HEK293 (cell line): ENCODE results near the gene C3.

Experiments
- CTCF ChIA-PET: fragments of 350-600 bp; formaldehyde crosslinking; extraction: SDS; loops from one replicate; lab custom pipeline; 2021; ENCODE audit warnings: antibody characterized with exemption; lab: Yijun Ruan, JAX
- POLR2A ChIA-PET: fragments of 300-600 bp; formaldehyde crosslinking; extraction: SDS; loops from one replicate; lab custom pipeline; 2020; ENCODE audit warnings: antibody characterized with exemption, inconsistent platforms; lab: Yijun Ruan, JAX
- H3K27ac ChIP-seq: fragments of 200-500 bp; sonication (Bioruptor generic); 2 replicates; pipeline ENCODE4 v1.5.1; 2014; ENCODE audit warnings: low read depth, low read length, control low read depth, inconsistent platforms; ENCODE audit errors: extremely low read depth
- H3K36me3 ChIP-seq, 2 experiments: fragments of 200-500 bp in 1 of 2; sonication (Bioruptor generic) in 1 of 2; 1 replicate in 1 of 2; 2 replicates in 1 of 2; pipeline ENCODE4 v1.5.1; 2014 to 2017; ENCODE audit warnings: inconsistent platforms in 2 of 2, low read length in 2 of 2; ENCODE audit not compliant: control insufficient read depth in 2 of 2, insufficient read depth in 1 of 2
- H3K4me1 ChIP-seq: fragments of 200-500 bp; sonication (Bioruptor generic); 2 replicates; pipeline ENCODE4 v1.5.1; 2014; ENCODE audit warnings: mild to moderate bottlenecking, low read length, inconsistent platforms; ENCODE audit not compliant: control insufficient read depth, insufficient read depth
- H3K4me3 ChIP-seq: 2 replicates; pipeline ENCODE4 v1.5.1; 2011; ENCODE audit warnings: low read depth, mild to moderate bottlenecking, control low read depth, low read length, moderate library complexity
- H3K9me3 ChIP-seq: fragments of 200-500 bp; sonication (Bioruptor generic); 2 replicates; pipeline ENCODE4 v1.5.1; 2014; ENCODE audit warnings: low read depth, low read length, inconsistent platforms; ENCODE audit not compliant: control insufficient read depth, insufficient read depth
- AEBP2 ChIP-seq: fragments of 450-650 bp; formaldehyde crosslinking; IDR thresholded peaks from 2 replicates; pipeline ENCODE4 v1.5.1; 2016; ENCODE audit warnings: missing biosample characterization, missing genetic modification characterization, borderline replicate concordance
- KLF16 ChIP-seq: fragments of 450-650 bp; formaldehyde crosslinking; IDR thresholded peaks from 2 replicates; pipeline ENCODE4 v1.5.1; 2017; ENCODE audit warnings: missing biosample characterization, missing genetic modification characterization
- PRDM10 ChIP-seq: fragments of 450-650 bp; formaldehyde crosslinking; IDR thresholded peaks from 2 replicates; pipeline ENCODE4 v1.5.1; 2016; ENCODE audit warnings: missing biosample characterization, missing genetic modification characterization
- SALL2 ChIP-seq: fragments of 450-650 bp; formaldehyde crosslinking; IDR thresholded peaks from 2 replicates; pipeline ENCODE4 v1.5.0; 2017; ENCODE audit warnings: missing biosample characterization, mild to moderate bottlenecking, missing genetic modification characterization, borderline replicate concordance
- SP7 ChIP-seq: fragments of 450-650 bp; formaldehyde crosslinking; IDR thresholded peaks from 2 replicates; pipeline ENCODE4 v1.5.1; 2016; ENCODE audit warnings: missing biosample characterization, missing genetic modification characterization
- YY1 ChIP-seq: fragments of 450-650 bp; formaldehyde crosslinking; IDR thresholded peaks from 2 replicates; pipeline ENCODE4 v1.5.1; 2018; ENCODE audit warnings: missing biosample characterization, missing genetic modification characterization
- ZBTB20 ChIP-seq: fragments of 450-650 bp; formaldehyde crosslinking; IDR thresholded peaks from 2 replicates; pipeline ENCODE4 v1.5.1; 2016; ENCODE audit warnings: missing biosample characterization, missing genetic modification characterization
- ZBTB49 ChIP-seq: fragments of 450-650 bp; formaldehyde crosslinking; IDR thresholded peaks from 2 replicates; pipeline ENCODE4 v1.5.1; 2016; ENCODE audit warnings: missing biosample characterization, missing genetic modification characterization, low read depth
- ZNF19 ChIP-seq: fragments of 450-650 bp; formaldehyde crosslinking; IDR thresholded peaks from 2 replicates; pipeline ENCODE4; 2016; ENCODE audit warnings: missing biosample characterization, missing genetic modification characterization, low read depth
- ZNF202 ChIP-seq: fragments of 450-650 bp; formaldehyde crosslinking; IDR thresholded peaks from 2 replicates; pipeline ENCODE4 v1.5.1; 2016; ENCODE audit warnings: missing biosample characterization, missing genetic modification characterization, borderline replicate concordance
- ZNF223 ChIP-seq: fragments of 450-650 bp; formaldehyde crosslinking; IDR thresholded peaks from 2 replicates; pipeline ENCODE4 v1.5.1; 2016; ENCODE audit warnings: missing biosample characterization, missing genetic modification characterization
- ZNF335 ChIP-seq: fragments of 450-650 bp; formaldehyde crosslinking; conservative IDR thresholded peaks from 2 replicates; pipeline ENCODE4 v1.5.1; 2016; ENCODE audit warnings: missing biosample characterization, missing genetic modification characterization
- ZNF341 ChIP-seq: fragments of 450-650 bp; formaldehyde crosslinking; IDR thresholded peaks from 2 replicates; pipeline ENCODE4; 2016; ENCODE audit warnings: low read depth, missing biosample characterization, missing genetic modification characterization
- ZNF366 ChIP-seq: fragments of 450-650 bp; formaldehyde crosslinking; conservative IDR thresholded peaks from 2 replicates; pipeline ENCODE4 v1.5.1; 2016; ENCODE audit warnings: missing biosample characterization, missing genetic modification characterization
- ZNF501 ChIP-seq: fragments of 450-650 bp; formaldehyde crosslinking; IDR thresholded peaks from 2 replicates; pipeline ENCODE4 v1.5.1; 2016; ENCODE audit warnings: missing biosample characterization, missing genetic modification characterization
- ZNF518A ChIP-seq: fragments of 450-650 bp; formaldehyde crosslinking; conservative IDR thresholded peaks from 2 replicates; pipeline ENCODE4 v1.5.1; 2016; ENCODE audit warnings: low read depth, missing biosample characterization, missing genetic modification characterization
- ZNF621 ChIP-seq: fragments of 450-650 bp; formaldehyde crosslinking; IDR thresholded peaks from 2 replicates; pipeline ENCODE4 v1.5.1; 2017; ENCODE audit warnings: missing biosample characterization, missing genetic modification characterization
- ZNF654 ChIP-seq: fragments of 450-650 bp; formaldehyde crosslinking; IDR thresholded peaks from 2 replicates; pipeline ENCODE4 v1.5.1; 2016; ENCODE audit warnings: low read depth, missing biosample characterization, missing genetic modification characterization
- ZSCAN5A ChIP-seq: fragments of 450-650 bp; formaldehyde crosslinking; IDR thresholded peaks from 2 replicates; pipeline ENCODE4 v1.5.1; 2016; ENCODE audit warnings: missing biosample characterization, missing genetic modification characterization

Gene C3

GRCh38 chr19:6732803-6733337 lies 12.4 kb upstream of the C3 start:
- Histone ChIP-seq H3K9me3 (no peaks in the 10 kb centered on the region), H3K4me3 (no peak overlapping the region), H3K4me1 (no peaks in the 10 kb centered on the region; the same call in 1 of the 2 replicates), H3K36me3 (peaks cover 0 to 23% of the 10 kb centered on the region in 2 experiments; a peak in 2 of 3 replicates), H3K27ac (no peak overlapping the region)
- ChIA-PET CTCF (no interaction called here), POLR2A (no interaction called here)
- TF ChIP-seq PRDM10 (tag by site-specific recombination) (no peak), SALL2 (tag by site-specific recombination) (no peak), ZNF19 (tag by site-specific recombination) (no peak), SP7 (tag by site-specific recombination) (no peak), ZNF341 (tag by site-specific recombination) (no peak), ZNF366 (tag by site-specific recombination) (no peak), ZNF202 (tag by site-specific recombination) (no peak), ZSCAN5A (tag by site-specific recombination) (no peak)

DNA sequence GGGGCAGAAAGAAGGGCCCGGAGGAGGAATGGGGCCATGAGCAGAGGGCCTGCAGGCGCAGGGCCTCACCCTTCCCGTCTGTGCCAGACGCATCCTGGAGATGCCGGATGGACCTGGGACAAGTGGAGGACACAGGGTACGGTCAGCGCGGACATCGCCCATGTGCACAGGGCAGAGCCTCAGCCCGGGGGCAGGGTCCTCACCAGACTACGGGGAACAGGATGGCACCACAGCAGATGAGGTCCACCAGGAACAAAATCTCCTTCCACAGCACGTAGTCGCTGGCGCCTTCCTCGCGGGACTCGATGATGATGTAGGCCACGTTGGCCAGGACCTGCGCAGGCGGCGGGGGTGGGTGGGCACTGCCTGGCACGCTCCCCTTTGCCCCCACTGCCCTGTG lies 11.4 kb upstream of the C3 start:
- H3K4me1 ChIP-seq, result no peaks in the 10 kb centered on the region
- no peak overlapping the region for H3K4me3 ChIP-seq
- no peak overlapping the region for H3K27ac ChIP-seq
- POLR2A ChIA-PET, result no interaction called here
- H3K9me3 ChIP-seq, result no peaks in the 10 kb centered on the region
- H3K36me3 ChIP-seq, result peaks cover 0 to 23% of the 10 kb centered on the region in 2 experiments; a peak in 2 of 3 replicates
- CTCF ChIA-PET, result no interaction called here
- TF ChIP-seq ZNF501, result no peak
- no peak for TF ChIP-seq ZNF621 (tag by site-specific recombination)
- no peak for TF ChIP-seq YY1 (tag by site-specific recombination)
- TF ChIP-seq KLF16 (tag by site-specific recombination), result no peak
- no peak for TF ChIP-seq ZNF335 (tag by site-specific recombination)
- no peak for TF ChIP-seq ZBTB49 (tag by site-specific recombination)
- TF ChIP-seq ZBTB20, result no peak
- no peak for TF ChIP-seq ZNF223 (tag by site-specific recombination)
- TF ChIP-seq AEBP2 (tag by site-specific recombination), result no peak
- no peak for TF ChIP-seq ZNF654 (tag by site-specific recombination)
- TF ChIP-seq ZNF518A (tag by site-specific recombination), result no peak
